ENCODE data around the gene DLG1.
"Not testable (repeated sequence)": the region's sequence is repeated elsewhere in the genome, so short reads cannot be mapped to it uniquely, and the experiment has no call there.

DLG1 gene

GRCh38 chr3:197276808-197277207 is 21.6 kb downstream of the DLG1 start:
- not testable (repeated sequence) for DNase-seq (ENCODE audit: extremely low read depth, insufficient read length); H3K36me3 ChIP-seq (ENCODE audit: control insufficient read depth, insufficient read depth, low read length); H3K27me3 ChIP-seq (replicated peaks; ENCODE audit: control insufficient read depth, insufficient read depth, low read length); H3K4me3 ChIP-seq (replicated peaks; ENCODE audit: low read depth, low read length)
- TF ChIP-seq CTCF (IDR thresholded peaks at IDR 0.05; ENCODE audit: insufficient read depth, low read length, poor library complexity, severe bottlenecking) = peak; percentile 6

- no peak for DNase-seq (ENCODE audit: extremely low read depth, insufficient read length)
- no peaks in the 10 kb centered on the region for H3K27me3 ChIP-seq (replicated peaks; ENCODE audit: control insufficient read depth, insufficient read depth, low read length)
- no peaks in the 10 kb centered on the region for H3K36me3 ChIP-seq (ENCODE audit: control insufficient read depth, insufficient read depth, low read length)
- TF ChIP-seq CTCF (IDR thresholded peaks at IDR 0.05; ENCODE audit: insufficient read depth, low read length, poor library complexity, severe bottlenecking) = no peak
- H3K4me3 ChIP-seq (replicated peaks; ENCODE audit: low read depth, low read length) = no peak overlapping the region
Measured at GRCh38 chr3:197270558-197271317, 27.7 kb downstream of the DLG1 start.

GRCh38 chr3:197269024-197269423 is 29.4 kb downstream of the DLG1 start:
- no peak for TF ChIP-seq CTCF (IDR thresholded peaks at IDR 0.05; ENCODE audit: insufficient read depth, low read length, poor library complexity, severe bottlenecking)
- H3K27me3 ChIP-seq (replicated peaks; ENCODE audit: control insufficient read depth, insufficient read depth, low read length) = no peaks in the 10 kb centered on the region
- no peak for DNase-seq (ENCODE audit: extremely low read depth, insufficient read length)
- H3K36me3 ChIP-seq (ENCODE audit: control insufficient read depth, insufficient read depth, low read length) = no peaks in the 10 kb centered on the region
- H3K4me3 ChIP-seq (replicated peaks; ENCODE audit: low read depth, low read length) = no peak overlapping the region

GRCh38 chr3:197268294-197268693 is 30.1 kb downstream of the DLG1 start:
- H3K4me3 ChIP-seq (replicated peaks; ENCODE audit: low read depth, low read length) = no peak overlapping the region
- no peak for TF ChIP-seq CTCF (IDR thresholded peaks at IDR 0.05; ENCODE audit: insufficient read depth, low read length, poor library complexity, severe bottlenecking)
- no peak for DNase-seq (ENCODE audit: extremely low read depth, insufficient read length)
- H3K36me3 ChIP-seq (ENCODE audit: control insufficient read depth, insufficient read depth, low read length) = no peaks in the 10 kb centered on the region
- no peaks in the 10 kb centered on the region for H3K27me3 ChIP-seq (replicated peaks; ENCODE audit: control insufficient read depth, insufficient read depth, low read length)

GRCh38 chr3:197266331-197266730 is 32.1 kb downstream of the DLG1 start:
- no peaks in the 10 kb centered on the region for H3K27me3 ChIP-seq (replicated peaks; ENCODE audit: control insufficient read depth, insufficient read depth, low read length)
- TF ChIP-seq CTCF (IDR thresholded peaks at IDR 0.05; ENCODE audit: insufficient read depth, low read length, poor library complexity, severe bottlenecking) = no peak
- H3K36me3 ChIP-seq (ENCODE audit: control insufficient read depth, insufficient read depth, low read length) = no peaks in the 10 kb centered on the region
- no peak overlapping the region for H3K4me3 ChIP-seq (replicated peaks; ENCODE audit: low read depth, low read length)
- no peak for DNase-seq (ENCODE audit: extremely low read depth, insufficient read length)

- no peak overlapping the region for H3K4me3 ChIP-seq (replicated peaks; ENCODE audit: low read depth, low read length)
- H3K27me3 ChIP-seq (replicated peaks; ENCODE audit: control insufficient read depth, insufficient read depth, low read length) = no peaks in the 10 kb centered on the region
- H3K36me3 ChIP-seq (ENCODE audit: control insufficient read depth, insufficient read depth, low read length) = no peaks in the 10 kb centered on the region
- no peak for TF ChIP-seq CTCF (IDR thresholded peaks at IDR 0.05; ENCODE audit: insufficient read depth, low read length, poor library complexity, severe bottlenecking)
- no peak for DNase-seq (ENCODE audit: extremely low read depth, insufficient read length)
Measured at GRCh38 chr3:197262709-197263108, 35.7 kb downstream of the DLG1 start.

All from GM06990 (cell line).